ENCODE results near the gene C18orf63. TPM values are rescaled to one million over a fixed set of nuclear protein-coding genes. Genes with fewer than 3 reads are reported as not detected.

Gene C18orf63
- total RNA-seq, 5 donors from 2014 or later (not counting 1 experiment from before 2014, with no cell fraction given), result not detected

GRCh38 chr18:74337912-74338309, 22.3 kb downstream of the C18orf63 start:
- peaks cover 0 to 4% of the 10 kb centered on the region in 2 experiments for H3K27me3 ChIP-seq (replicated peaks in 1 of 2; ENCODE audit: control insufficient read depth in 2 of 2, extremely low read depth in 1 of 2, insufficient read depth in 2 of 2, low read length in 1 of 2)
- no peak overlapping the region for H3K4me3 Mint-ChIP-seq
- ATAC-seq (replicated peaks in 1 of 4) (no peak), DNase-seq (no peak)
- H3K36me3 Mint-ChIP-seq, result no peaks in the 10 kb centered on the region
- no peaks in the 10 kb centered on the region for H3K9me3 Mint-ChIP-seq
- peaks cover 0 to 6% (median 0%) of the 10 kb centered on the region in 3 donors for H3K4me1 Mint-ChIP-seq
- no peak overlapping the region for H3K27ac Mint-ChIP-seq
- H3K4me1 ChIP-seq (ENCODE audit: control insufficient read depth in 1 of 2, extremely low read depth in 1 of 2, insufficient read depth in 2 of 2, low read length in 2 of 2), result no peaks in the 10 kb centered on the region
- H3K27me3 Mint-ChIP-seq, result peaks cover 2 to 5% of the 10 kb centered on the region in 2 donors
- ChIA-PET POLR2A (no interaction called here), CTCF (no interaction called here)
- H3K27ac ChIP-seq (ENCODE audit: low read length), result no peak overlapping the region
- H3K36me3 ChIP-seq (ENCODE audit: control insufficient read depth in 2 of 2, extremely low read depth in 1 of 2, insufficient read depth in 1 of 2, low read length in 1 of 2), result no peaks in the 10 kb centered on the region
- no peaks in the 10 kb centered on the region for H3K9me3 ChIP-seq
- H3K4me3 ChIP-seq (ENCODE audit: control insufficient read depth in 1 of 2, extremely low read depth in 1 of 2, low read length in 1 of 2), result no peak overlapping the region
- no CpG with 5 or more reads among the region's 1 CpG for WGBS (ENCODE audit: insufficient coverage)

- POLR2A ChIA-PET, result no interaction called here
- Histone ChIP-seq H3K36me3 (ENCODE audit: control insufficient read depth in 2 of 2, extremely low read depth in 1 of 2, insufficient read depth in 1 of 2, low read length in 1 of 2) (no peaks in the 10 kb centered on the region), H3K27me3 (replicated peaks in 1 of 2; ENCODE audit: control insufficient read depth in 2 of 2, extremely low read depth in 1 of 2, insufficient read depth in 2 of 2, low read length in 1 of 2) (peaks cover 0 to 4% of the 10 kb centered on the region in 2 experiments), H3K4me1 (ENCODE audit: control insufficient read depth in 1 of 2, extremely low read depth in 1 of 2, insufficient read depth in 2 of 2, low read length in 2 of 2) (no peaks in the 10 kb centered on the region), H3K9me3 (no peaks in the 10 kb centered on the region), H3K4me3 (ENCODE audit: control insufficient read depth in 1 of 2, extremely low read depth in 1 of 2, low read length in 1 of 2) (no peak overlapping the region), H3K27ac (ENCODE audit: low read length) (no peak overlapping the region)
- CTCF ChIA-PET, result interaction anchor here (0.5 to 2.2 kb wide), 28 partner anchors 9 to 699 kb away, joined by 3 to 34 read pairs (median 4); partner anchors contain the start of gene CNDP2 (in 1 of the 2)
- peaks cover 0 to 2% (median 0%) of the 10 kb centered on the region in 3 donors for H3K4me1 Mint-ChIP-seq
- no peaks in the 10 kb centered on the region for H3K9me3 Mint-ChIP-seq
- ATAC-seq (replicated peaks in 1 of 4) (peak in 1 of 4 experiments; percentile 48), DNase-seq (peak in 16 of 35 experiments; percentile 8 to 71 (median 19))
- H3K27me3 Mint-ChIP-seq, result peaks cover 3% of the 10 kb centered on the region in 2 donors
- H3K36me3 Mint-ChIP-seq, result no peaks in the 10 kb centered on the region
- no CpG with 5 or more reads among the region's 4 CpGs for WGBS (ENCODE audit: insufficient coverage)
- no peak overlapping the region for H3K4me3 Mint-ChIP-seq
- H3K27ac Mint-ChIP-seq, result no peak overlapping the region
Measured at GRCh38 chr18:74342416-74343043, 26.9 kb downstream of the C18orf63 start.

- Histone ChIP-seq H3K27me3 (replicated peaks in 1 of 2; ENCODE audit: control insufficient read depth in 2 of 2, extremely low read depth in 1 of 2, insufficient read depth in 2 of 2, low read length in 1 of 2) (peaks cover 0 to 4% of the 10 kb centered on the region in 2 experiments), H3K4me1 (ENCODE audit: control insufficient read depth in 1 of 2, extremely low read depth in 1 of 2, insufficient read depth in 2 of 2, low read length in 2 of 2) (no peaks in the 10 kb centered on the region), H3K4me3 (ENCODE audit: control insufficient read depth in 1 of 2, extremely low read depth in 1 of 2, low read length in 1 of 2) (no peak overlapping the region), H3K9me3 (no peaks in the 10 kb centered on the region), H3K27ac (ENCODE audit: low read length) (no peak overlapping the region), H3K36me3 (ENCODE audit: control insufficient read depth in 2 of 2, extremely low read depth in 1 of 2, insufficient read depth in 1 of 2, low read length in 1 of 2) (no peaks in the 10 kb centered on the region)
- H3K27me3 Mint-ChIP-seq, result peaks cover 0 to 3% of the 10 kb centered on the region in 2 donors
- POLR2A ChIA-PET, result interaction anchor here in 1 of 2 donors (0.6 kb wide), 1 partner anchor 10 kb away, joined by 3 read pairs; no protein-coding TSS in a partner anchor
- ATAC-seq (replicated peaks in 1 of 4) (no peak), DNase-seq (no peak)
- H3K9me3 Mint-ChIP-seq, result no peaks in the 10 kb centered on the region
- CTCF ChIA-PET, result interaction anchor here in 1 of 2 donors (0.5 to 5.0 kb wide), 3 partner anchors 32 to 147 kb away, joined by 3 to 27 read pairs (median 3); no protein-coding TSS in a partner anchor
- H3K4me3 Mint-ChIP-seq, result no peak overlapping the region
- H3K4me1 Mint-ChIP-seq, result peaks cover 0 to 2% (median 0%) of the 10 kb centered on the region in 3 donors
- H3K36me3 Mint-ChIP-seq, result no peaks in the 10 kb centered on the region
- no peak overlapping the region for H3K27ac Mint-ChIP-seq
Measured at GRCh38 chr18:74346206-74346605, 30.6 kb downstream of the C18orf63 start.

- Mint-ChIP-seq H3K27ac (no peak overlapping the region), H3K9me3 (no peaks in the 10 kb centered on the region), H3K4me3 (no peak overlapping the region), H3K27me3 (peaks cover 0 to 1% of the 10 kb centered on the region in 2 donors), H3K36me3 (no peaks in the 10 kb centered on the region), H3K4me1 (peaks cover 2 to 4% (median 3%) of the 10 kb centered on the region in 3 donors)
- Histone ChIP-seq H3K36me3 (ENCODE audit: control insufficient read depth in 2 of 2, extremely low read depth in 1 of 2, insufficient read depth in 1 of 2, low read length in 1 of 2) (no peaks in the 10 kb centered on the region), H3K27ac (ENCODE audit: low read length) (no peak overlapping the region), H3K9me3 (no peaks in the 10 kb centered on the region), H3K4me3 (ENCODE audit: control insufficient read depth in 1 of 2, extremely low read depth in 1 of 2, low read length in 1 of 2) (no peak overlapping the region), H3K4me1 (ENCODE audit: control insufficient read depth in 1 of 2, extremely low read depth in 1 of 2, insufficient read depth in 2 of 2, low read length in 2 of 2) (no peaks in the 10 kb centered on the region), H3K27me3 (replicated peaks in 1 of 2; ENCODE audit: control insufficient read depth in 2 of 2, extremely low read depth in 1 of 2, insufficient read depth in 2 of 2, low read length in 1 of 2) (no peaks in the 10 kb centered on the region)
- POLR2A ChIA-PET, result interaction anchor here in 1 of 2 donors (0.6 to 1.0 kb wide), 2 partner anchors 14 to 83 kb away, joined by 3 read pairs; no protein-coding TSS in a partner anchor
- WGBS (ENCODE audit: insufficient coverage), result no CpG with 5 or more reads among the region's 2 CpGs
- DNase-seq (no peak), ATAC-seq (replicated peaks in 1 of 4) (no peak)
- CTCF ChIA-PET, result interaction anchor here (0.6 to 5.0 kb wide), 10 partner anchors 25 to 204 kb away, joined by 3 to 27 read pairs (median 3); partner anchors contain the start of gene CNDP2 (in 1 of the 2)
Measured at GRCh38 chr18:74348581-74348980, 32.9 kb downstream of the C18orf63 start.

GRCh38 chr18:74351354-74351753, 35.7 kb downstream of the C18orf63 start:
- Histone ChIP-seq H3K27me3 (replicated peaks in 1 of 2; ENCODE audit: control insufficient read depth in 2 of 2, extremely low read depth in 1 of 2, insufficient read depth in 2 of 2, low read length in 1 of 2) (no peaks in the 10 kb centered on the region), H3K4me3 (ENCODE audit: control insufficient read depth in 1 of 2, extremely low read depth in 1 of 2, low read length in 1 of 2) (no peak overlapping the region), H3K36me3 (ENCODE audit: control insufficient read depth in 2 of 2, extremely low read depth in 1 of 2, insufficient read depth in 1 of 2, low read length in 1 of 2) (no peaks in the 10 kb centered on the region), H3K27ac (ENCODE audit: low read length) (no peak overlapping the region), H3K9me3 (no peaks in the 10 kb centered on the region), H3K4me1 (ENCODE audit: control insufficient read depth in 1 of 2, extremely low read depth in 1 of 2, insufficient read depth in 2 of 2, low read length in 2 of 2) (no peaks in the 10 kb centered on the region)
- no peaks in the 10 kb centered on the region for H3K36me3 Mint-ChIP-seq
- CTCF ChIA-PET, result interaction anchor here in 1 of 2 donors (1.8 to 7.0 kb wide), 2 partner anchors 9 to 141 kb away, joined by 5 to 202 read pairs; no protein-coding TSS in a partner anchor
- no peaks in the 10 kb centered on the region for H3K9me3 Mint-ChIP-seq
- no peak overlapping the region for H3K4me3 Mint-ChIP-seq
- peaks cover 0 to 1% of the 10 kb centered on the region in 2 donors for H3K27me3 Mint-ChIP-seq
- ATAC-seq (replicated peaks in 1 of 4) (no peak), DNase-seq (peak in 1 of 35 experiments; percentile 9)
- peaks cover 3 to 6% (median 3%) of the 10 kb centered on the region in 3 donors for H3K4me1 Mint-ChIP-seq
- POLR2A ChIA-PET, result no interaction called here
- H3K27ac Mint-ChIP-seq, result no peak overlapping the region
- WGBS (ENCODE audit: insufficient coverage), result no CpG with 5 or more reads among the region's 1 CpG

- H3K27ac Mint-ChIP-seq, result no peak overlapping the region
Measured at GRCh38 chr18:74353169-74353775, 37.6 kb downstream of the C18orf63 start.

More at GRCh38 chr18:74353169-74353775, 37.6 kb downstream of the C18orf63 start:
- no peak overlapping the region for H3K4me3 ChIP-seq (ENCODE audit: control insufficient read depth in 1 of 2, extremely low read depth in 1 of 2, low read length in 1 of 2)
- peaks cover 0 to 3% of the 10 kb centered on the region in 2 experiments for H3K4me1 ChIP-seq (ENCODE audit: control insufficient read depth in 1 of 2, extremely low read depth in 1 of 2, insufficient read depth in 2 of 2, low read length in 2 of 2)
- H3K4me1 Mint-ChIP-seq, result peaks cover 13 to 14% (median 14%) of the 10 kb centered on the region in 3 donors
- DNase-seq (peak in 34 of 35 experiments; percentile 30 to 84 (median 56)), ATAC-seq (replicated peaks in 1 of 4) (peak; percentile 79 to 89 (median 82))
- H3K36me3 ChIP-seq (ENCODE audit: control insufficient read depth in 2 of 2, extremely low read depth in 1 of 2, insufficient read depth in 1 of 2, low read length in 1 of 2), result no peaks in the 10 kb centered on the region
- H3K36me3 Mint-ChIP-seq, result no peaks in the 10 kb centered on the region
- no peak overlapping the region for H3K4me3 Mint-ChIP-seq
- POLR2A ChIA-PET, result interaction anchor here (0.5 to 0.9 kb wide), 3 partner anchors 137 to 141 kb away, joined by 3 to 4 read pairs (median 4); no protein-coding TSS in a partner anchor
- H3K27ac ChIP-seq (ENCODE audit: low read length), result no peak overlapping the region
- no CpG with 5 or more reads among the region's 1 CpG for WGBS (ENCODE audit: insufficient coverage)
- no peaks in the 10 kb centered on the region for H3K9me3 Mint-ChIP-seq
- H3K9me3 ChIP-seq, result no peaks in the 10 kb centered on the region
- CTCF ChIA-PET, result interaction anchor here (0.5 to 7.0 kb wide), 32 partner anchors 11 to 242 kb away, joined by 3 to 202 read pairs (median 4); partner anchors contain the start of gene CNDP2 (in 2 of the 2)
- H3K27me3 Mint-ChIP-seq, result no peaks in the 10 kb centered on the region
- no peaks in the 10 kb centered on the region for H3K27me3 ChIP-seq (replicated peaks in 1 of 2; ENCODE audit: control insufficient read depth in 2 of 2, extremely low read depth in 1 of 2, insufficient read depth in 2 of 2, low read length in 1 of 2)

All from T-cell (primary cell).